ENCODE results near the gene SNTA1. TPM values are rescaled to one million over a fixed set of nuclear protein-coding genes. Genes with fewer than 3 reads are reported as not detected.

The SNTA1 gene
- total and polyA plus RNA-seq, 2 of the 13 experiments (the other 11 are each of a cell fraction or from before 2014, with no cell fraction given), result 16.4 to 18.3 TPM

DNA sequence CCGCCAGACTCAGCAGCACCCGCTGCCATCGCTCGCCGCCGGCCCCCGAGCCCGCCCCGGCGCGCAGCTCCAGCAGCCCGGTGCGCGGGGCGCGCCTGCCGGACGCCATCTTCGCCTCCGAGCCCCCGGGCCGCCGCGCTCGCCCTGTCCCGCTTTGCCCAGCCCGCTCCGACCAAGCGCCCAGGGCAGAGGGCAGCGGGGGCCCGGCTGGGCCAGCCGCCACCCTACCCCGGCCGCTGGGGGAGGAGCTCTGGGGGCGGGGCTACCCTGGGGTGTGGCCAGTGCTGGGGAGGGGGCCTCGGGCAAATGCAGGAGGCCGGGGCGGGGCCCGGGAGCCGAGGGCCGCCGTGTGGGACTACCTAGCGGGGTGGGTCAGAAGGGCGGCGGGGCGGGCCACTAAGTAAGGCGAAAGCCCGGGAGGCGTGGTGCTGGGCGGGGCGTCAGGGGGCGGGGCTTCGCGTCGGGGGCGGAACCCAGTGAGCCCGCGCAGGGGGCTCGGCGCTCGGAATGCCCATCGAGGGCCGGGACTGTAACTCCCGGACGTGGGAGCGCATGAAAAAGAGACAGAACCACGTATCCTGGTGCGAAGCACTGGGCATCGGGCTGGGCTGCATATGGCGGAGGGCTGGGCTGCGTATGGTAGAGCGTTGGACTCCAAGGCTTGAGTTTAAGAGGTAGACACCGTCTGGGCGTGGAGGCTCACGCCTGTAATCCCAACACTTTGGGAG is at the start of gene SNTA1 (continued):
- TF ChIP-seq ZIK1 (CRISPR knock-in tag; IDR thresholded peaks at IDR 0.05; ENCODE audit: borderline replicate concordance, low read depth), result no peak
- no peak for TF ChIP-seq ZNF549 (CRISPR knock-in tag; IDR thresholded peaks at IDR 0.05)
- TF ChIP-seq ZNF598 (CRISPR knock-in tag; IDR thresholded peaks at IDR 0.05; ENCODE audit: borderline replicate concordance), result no peak
- TF ChIP-seq, protein P1, sequence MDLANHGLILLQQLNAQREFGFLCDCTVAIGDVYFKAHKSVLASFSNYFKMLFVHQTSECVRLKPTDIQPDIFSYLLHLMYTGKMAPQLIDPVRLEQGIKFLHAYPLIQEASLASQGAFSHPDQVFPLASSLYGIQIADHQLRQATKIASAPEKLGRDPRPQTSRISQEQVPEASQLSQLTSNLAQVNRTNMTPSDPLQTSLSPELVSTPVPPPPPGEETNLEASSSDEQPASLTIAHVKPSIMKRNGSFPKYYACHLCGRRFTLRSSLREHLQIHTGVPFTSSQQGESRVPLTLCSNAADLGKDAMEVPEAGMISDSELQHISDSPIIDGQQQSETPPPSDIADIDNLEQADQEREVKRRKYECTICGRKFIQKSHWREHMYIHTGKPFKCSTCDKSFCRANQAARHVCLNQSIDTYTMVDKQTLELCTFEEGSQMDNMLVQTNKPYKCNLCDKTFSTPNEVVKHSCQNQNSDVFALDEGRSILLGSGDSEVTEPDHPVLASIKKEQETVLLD (CRISPR knock-in tag; IDR thresholded peaks at IDR 0.05; ENCODE audit: low read depth), result no peak; the same call in 1 of the 2 replicates
- peak; percentile 81; the same call in 1 of the 2 replicates for TF ChIP-seq SAFB2 (CRISPR knock-in tag; IDR thresholded peaks at IDR 0.05; ENCODE audit: borderline replicate concordance, low read depth)
- TF ChIP-seq ZNF674 (CRISPR knock-in tag; IDR thresholded peaks at IDR 0.05; ENCODE audit: low read depth), result 0 out of 2 replicates have a peak, but pooled peaks have one; percentile 79
- no peak for TF ChIP-seq SATB2 (CRISPR knock-in tag; IDR thresholded peaks at IDR 0.05)
- no peak for TF ChIP-seq ZNF33A (CRISPR knock-in tag; IDR thresholded peaks at IDR 0.05; ENCODE audit: borderline replicate concordance)
- TF ChIP-seq SP1 (IDR thresholded peaks at IDR 0.05), result no peak
- peak; percentile 81 for TF ChIP-seq SP1 (CRISPR knock-in tag; IDR thresholded peaks at IDR 0.05)
- TF ChIP-seq, protein P2, sequence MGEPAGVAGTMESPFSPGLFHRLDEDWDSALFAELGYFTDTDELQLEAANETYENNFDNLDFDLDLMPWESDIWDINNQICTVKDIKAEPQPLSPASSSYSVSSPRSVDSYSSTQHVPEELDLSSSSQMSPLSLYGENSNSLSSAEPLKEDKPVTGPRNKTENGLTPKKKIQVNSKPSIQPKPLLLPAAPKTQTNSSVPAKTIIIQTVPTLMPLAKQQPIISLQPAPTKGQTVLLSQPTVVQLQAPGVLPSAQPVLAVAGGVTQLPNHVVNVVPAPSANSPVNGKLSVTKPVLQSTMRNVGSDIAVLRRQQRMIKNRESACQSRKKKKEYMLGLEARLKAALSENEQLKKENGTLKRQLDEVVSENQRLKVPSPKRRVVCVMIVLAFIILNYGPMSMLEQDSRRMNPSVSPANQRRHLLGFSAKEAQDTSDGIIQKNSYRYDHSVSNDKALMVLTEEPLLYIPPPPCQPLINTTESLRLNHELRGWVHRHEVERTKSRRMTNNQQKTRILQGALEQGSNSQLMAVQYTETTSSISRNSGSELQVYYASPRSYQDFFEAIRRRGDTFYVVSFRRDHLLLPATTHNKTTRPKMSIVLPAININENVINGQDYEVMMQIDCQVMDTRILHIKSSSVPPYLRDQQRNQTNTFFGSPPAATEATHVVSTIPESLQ (CRISPR knock-in tag; conservative IDR thresholded peaks at IDR 0.05), result no peak
- TF ChIP-seq, protein P3, sequence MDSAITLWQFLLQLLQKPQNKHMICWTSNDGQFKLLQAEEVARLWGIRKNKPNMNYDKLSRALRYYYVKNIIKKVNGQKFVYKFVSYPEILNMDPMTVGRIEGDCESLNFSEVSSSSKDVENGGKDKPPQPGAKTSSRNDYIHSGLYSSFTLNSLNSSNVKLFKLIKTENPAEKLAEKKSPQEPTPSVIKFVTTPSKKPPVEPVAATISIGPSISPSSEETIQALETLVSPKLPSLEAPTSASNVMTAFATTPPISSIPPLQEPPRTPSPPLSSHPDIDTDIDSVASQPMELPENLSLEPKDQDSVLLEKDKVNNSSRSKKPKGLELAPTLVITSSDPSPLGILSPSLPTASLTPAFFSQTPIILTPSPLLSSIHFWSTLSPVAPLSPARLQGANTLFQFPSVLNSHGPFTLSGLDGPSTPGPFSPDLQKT (CRISPR knock-in tag; IDR thresholded peaks at IDR 0.05; ENCODE audit: borderline replicate concordance), result no peak
- no peak for TF ChIP-seq ZNF432 (CRISPR knock-in tag; IDR thresholded peaks at IDR 0.05; ENCODE audit: borderline replicate concordance)
- TF ChIP-seq STAT5B (CRISPR knock-in tag; IDR thresholded peaks at IDR 0.05), result no peak
- TF ChIP-seq, protein P4, sequence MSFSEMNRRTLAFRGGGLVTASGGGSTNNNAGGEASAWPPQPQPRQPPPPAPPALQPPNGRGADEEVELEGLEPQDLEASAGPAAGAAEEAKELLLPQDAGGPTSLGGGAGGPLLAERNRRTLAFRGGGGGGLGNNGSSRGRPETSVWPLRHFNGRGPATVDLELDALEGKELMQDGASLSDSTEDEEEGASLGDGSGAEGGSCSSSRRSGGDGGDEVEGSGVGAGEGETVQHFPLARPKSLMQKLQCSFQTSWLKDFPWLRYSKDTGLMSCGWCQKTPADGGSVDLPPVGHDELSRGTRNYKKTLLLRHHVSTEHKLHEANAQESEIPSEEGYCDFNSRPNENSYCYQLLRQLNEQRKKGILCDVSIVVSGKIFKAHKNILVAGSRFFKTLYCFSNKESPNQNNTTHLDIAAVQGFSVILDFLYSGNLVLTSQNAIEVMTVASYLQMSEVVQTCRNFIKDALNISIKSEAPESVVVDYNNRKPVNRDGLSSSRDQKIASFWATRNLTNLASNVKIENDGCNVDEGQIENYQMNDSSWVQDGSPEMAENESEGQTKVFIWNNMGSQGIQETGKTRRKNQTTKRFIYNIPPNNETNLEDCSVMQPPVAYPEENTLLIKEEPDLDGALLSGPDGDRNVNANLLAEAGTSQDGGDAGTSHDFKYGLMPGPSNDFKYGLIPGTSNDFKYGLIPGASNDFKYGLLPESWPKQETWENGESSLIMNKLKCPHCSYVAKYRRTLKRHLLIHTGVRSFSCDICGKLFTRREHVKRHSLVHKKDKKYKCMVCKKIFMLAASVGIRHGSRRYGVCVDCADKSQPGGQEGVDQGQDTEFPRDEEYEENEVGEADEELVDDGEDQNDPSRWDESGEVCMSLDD (CRISPR knock-in tag; IDR thresholded peaks at IDR 0.05; ENCODE audit: borderline replicate concordance), result no peak
- TF ChIP-seq ZNF850 (CRISPR knock-in tag; conservative IDR thresholded peaks at IDR 0.05), result no peak
- peak; percentile 80; the same call in 1 of the 2 replicates for TF ChIP-seq TMF1 (CRISPR knock-in tag; IDR thresholded peaks at IDR 0.05; ENCODE audit: low read depth)
- TF ChIP-seq ZEB1 (IDR thresholded peaks at IDR 0.05; ENCODE audit: insufficient replicate concordance, low read depth), result no peak
- no peak for TF ChIP-seq ZNF24 (IDR thresholded peaks at IDR 0.05)
